PC-9 (cell line): Measurements from ENCODE around the gene SARNP. TPM values are rescaled to one million over a fixed set of nuclear protein-coding genes. Genes with fewer than 3 reads are reported as not detected.

Experiments
- BruUV-seq: library from RNA; stranded (reverse); fragments of 400-500 nt; replicated peaks from 2 replicates; lab custom pipeline; 2021; lab: Mats Ljungman, UMichigan
- CTCF ChIA-PET: fragments of 300-600 bp; sonication (Branson Sonifier 250); formaldehyde crosslinking; loops from one replicate; lab custom pipeline; 2022; ENCODE audit warnings: antibody characterized with exemption; lab: Charles Lee
- POLR2A ChIA-PET: fragments of 300-600 bp; sonication (Branson Sonifier 250); formaldehyde crosslinking; loops from one replicate; lab custom pipeline; 2022; ENCODE audit warnings: antibody characterized with exemption; ENCODE audit not compliant: unreplicated experiment; lab: Charles Lee
- DNase-seq, 2 experiments: peaks; one replicate each; pipeline versions ENCODE4 v3.0.0 to v3.0.0-alpha.2; 2015 to 2022; ENCODE audit warnings: mixed read lengths in 1 of 2
- H2AFZ ChIP-seq: fragments of 200-600 bp; sonication (generic); 2 replicates; pipeline ENCODE4 v1.8.1; 2017; ENCODE audit warnings: antibody characterized with exemption
- H3F3A ChIP-seq: fragments of 200-600 bp; sonication (generic); 2 replicates; pipeline ENCODE4 v1.8.1; 2017; ENCODE audit warnings: antibody characterized with exemption, mild to moderate bottlenecking, low read depth; ENCODE audit not compliant: insufficient read depth
- H3K27ac ChIP-seq: fragments of 200-600 bp; sonication (generic); 2 replicates; pipeline ENCODE4 v1.6.1; 2016; ENCODE audit warnings: mixed run types
- H3K27me3 ChIP-seq: fragments of 200-600 bp; sonication (generic); 2 replicates; pipeline ENCODE4 v1.6.1; 2016; ENCODE audit warnings: low read depth, mixed run types; ENCODE audit not compliant: insufficient read depth
- H3K36me3 ChIP-seq: fragments of 200-600 bp; sonication (generic); 2 replicates; pipeline ENCODE4 v1.6.1; 2016; ENCODE audit warnings: low read depth, mixed run types
- H3K4me1 ChIP-seq: fragments of 200-600 bp; sonication (generic); replicated peaks from 2 replicates; pipeline ENCODE4 v1.6.1; 2016; ENCODE audit warnings: mixed run types; ENCODE audit not compliant: insufficient read depth
- H3K4me2 ChIP-seq: fragments of 200-600 bp; sonication (generic); 2 replicates; pipeline ENCODE4 v1.6.1; 2017; ENCODE audit warnings: mixed run types
- H3K4me3 ChIP-seq: fragments of 200-600 bp; sonication (generic); 2 replicates; pipeline ENCODE4 v1.6.1; 2016; ENCODE audit warnings: mixed run types
- H3K79me2 ChIP-seq: fragments of 200-600 bp; sonication (generic); 2 replicates; pipeline ENCODE4 v1.6.1; 2017; ENCODE audit warnings: low read depth, mixed run types
- H3K9me2 ChIP-seq: fragments of 200-600 bp; sonication (generic); 2 replicates; pipeline ENCODE4 v1.8.1; 2017; ENCODE audit warnings: mild to moderate bottlenecking; ENCODE audit not compliant: insufficient read depth
- H3K9me3 ChIP-seq: fragments of 200-600 bp; sonication (generic); 2 replicates; pipeline ENCODE4 v1.8.1; 2016; ENCODE audit warnings: low read depth; ENCODE audit not compliant: insufficient read depth
- H4K20me1 ChIP-seq: fragments of 200-600 bp; sonication (generic); 2 replicates; pipeline ENCODE4 v1.8.1; 2017; ENCODE audit not compliant: insufficient read depth
- CTCF ChIP-seq: fragments of 200-600 bp; sonication (generic); conservative IDR thresholded peaks from 2 replicates; pipeline ENCODE4 v1.6.1; 2017; ENCODE audit warnings: mixed run types, antibody characterized with exemption, mild to moderate bottlenecking, moderate library complexity
- EZH2 ChIP-seq: fragments of 200-600 bp; sonication (generic); IDR thresholded peaks from 2 replicates; pipeline ENCODE4 v1.8.0; 2017; ENCODE audit warnings: antibody characterized with exemption, low read depth
- intact Hi-C: fragments of 100-400 bp; cut with micrococcal nuclease; formaldehyde crosslinking; loops from one replicate; pipeline ENCODE4 v1.10.0; 2022; ENCODE audit not compliant: unreplicated experiment
- total RNA-seq: library from RNA; stranded (reverse); gene quantifications from 2 replicates; pipeline ENCODE4 v1.2.3, GENCODE V29; 2021

SARNP gene
- total RNA-seq, 1 experiment from 2014 or later = 74.8 TPM

GRCh38 chr12:55741931-55742680, 75.4 kb downstream of the SARNP start:
- ChIA-PET POLR2A (interaction anchor here (0.6 to 0.7 kb wide), 2 partner anchors 19 to 114 kb away, joined by 3 to 4 read pairs; no protein-coding TSS in a partner anchor), CTCF (interaction anchor here (0.6 to 0.7 kb wide), 2 partner anchors 67 to 244 kb away, joined by 3 to 4 read pairs; no protein-coding TSS in a partner anchor)
- Histone ChIP-seq H3K4me2 (peak overlapping the region; percentile 80), H3K9me3 (no peaks in the 10 kb centered on the region), H3K27ac (no peak overlapping the region), H3K4me3 (peak overlapping the region; percentile 57), H3K4me1 (peaks cover 21% of the 10 kb centered on the region), H4K20me1 (no peaks in the 10 kb centered on the region), H2AFZ (0 out of 2 replicates have a peak overlapping the region, but pooled peaks have one; percentile 59), H3K9me2 (no peaks in the 10 kb centered on the region), H3F3A (peaks cover 10% of the 10 kb centered on the region; the same call in 1 of the 2 replicates), H3K27me3 (no peaks in the 10 kb centered on the region), H3K79me2 (no peaks in the 10 kb centered on the region), H3K36me3 (no peaks in the 10 kb centered on the region)
- TF ChIP-seq CTCF (no peak), EZH2 (no peak)
- intact Hi-C loops = loop anchor here (5.0 kb wide), 1 partner anchor 75 kb away; the partner anchor contains the start of genes ORMDL2 and SARNP
- no peak for DNase-seq
- no TSS peak for BruUV-seq

GRCh38 chr12:55739025-55739378, 78.5 kb downstream of the SARNP start:
- intact Hi-C loops = loop anchor here (1.0 to 5.0 kb wide), 3 partner anchors 201 to 898 kb away; partner anchors contain the start of gene ZC3H10
- Histone ChIP-seq H3K27ac (no peak overlapping the region), H3K79me2 (no peaks in the 10 kb centered on the region), H3K27me3 (no peaks in the 10 kb centered on the region), H3K4me2 (peak overlapping the region; percentile 98; the same call in 1 of the 2 replicates), H3K4me1 (peaks cover 17% of the 10 kb centered on the region), H2AFZ (no peak overlapping the region), H4K20me1 (no peaks in the 10 kb centered on the region), H3F3A (peaks cover 10% of the 10 kb centered on the region; the same call in 1 of the 2 replicates), H3K9me3 (no peaks in the 10 kb centered on the region), H3K4me3 (peak overlapping the region; percentile 74; the same call in 1 of the 2 replicates), H3K36me3 (no peaks in the 10 kb centered on the region), H3K9me2 (no peaks in the 10 kb centered on the region)
- TF ChIP-seq CTCF (no peak), EZH2 (no peak)
- ChIA-PET POLR2A (interaction anchor here (1.0 to 1.3 kb wide), 2 partner anchors 10 to 194 kb away, joined by 6 to 7 read pairs; partner anchors contain the start of gene CD63), CTCF (interaction anchor here (1.0 to 1.8 kb wide), 5 partner anchors 9 to 258 kb away, joined by 3 to 21 read pairs (median 3); partner anchors contain the start of genes CD63 and SUOX)
- DNase-seq = no peak
- no TSS peak for BruUV-seq
